Measurements from ENCODE around the gene CSF1R.
"Not testable (repeated sequence)": the region's sequence is repeated elsewhere in the genome, so short reads cannot be mapped to it uniquely, and the experiment has no call there.

The CSF1R gene

GRCh38 chr5:150103678-150104549 lies 17.6 kb upstream of the CSF1R start:
- DNase-seq (ENCODE audit: low read depth in 2 of 2): no peak

- no peak for DNase-seq (ENCODE audit: low read depth in 2 of 2)
These were observed 14.7 kb upstream of the CSF1R start for GRCh38 chr5:150101023-150101422.

- DNase-seq (ENCODE audit: low read depth in 2 of 2): no peak
These were observed 10.8 kb upstream of the CSF1R start for GRCh38 chr5:150097152-150097551.

GRCh38 chr5:150092159-150092787 lies 5.9 kb upstream of the CSF1R start:
- no peak for DNase-seq (ENCODE audit: low read depth in 2 of 2)

DNA sequence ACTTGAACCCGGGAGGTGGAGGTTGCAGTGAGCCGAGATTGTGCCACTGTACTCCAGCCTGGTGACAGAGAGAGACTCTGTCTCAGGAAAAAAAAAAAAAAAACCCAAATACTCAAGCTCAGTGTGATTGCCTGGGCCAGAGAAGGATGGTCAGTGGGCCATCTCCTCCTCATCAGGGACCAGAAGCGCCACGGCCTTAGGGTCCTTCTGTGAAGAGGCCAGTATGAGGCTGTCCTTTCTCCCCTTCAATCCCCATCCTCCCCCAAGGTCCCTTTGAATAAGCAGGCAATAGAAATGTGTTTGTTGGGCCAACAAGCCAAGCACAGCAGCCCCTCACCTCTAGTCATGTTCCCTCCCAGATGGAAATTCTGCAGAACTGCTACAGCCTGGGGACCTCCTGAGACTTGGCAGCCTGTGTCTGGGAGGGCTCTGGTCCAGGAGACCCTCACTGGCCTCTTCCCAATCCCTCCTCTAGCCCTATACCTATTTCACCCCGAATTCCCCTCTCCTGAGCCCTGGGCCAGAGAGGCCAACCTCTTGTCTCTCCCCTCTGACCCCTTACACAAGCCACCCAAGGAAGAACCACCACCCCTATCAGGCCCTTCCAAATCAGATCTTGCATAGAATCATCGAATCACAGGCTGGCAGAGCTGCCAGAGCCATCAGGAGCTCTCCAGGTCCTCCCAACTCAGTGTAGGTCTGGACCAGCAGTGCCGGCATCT lies 1.0 kb downstream of the CSF1R start:
- DNase-seq (ENCODE audit: low read depth in 2 of 2): no peak

DNA sequence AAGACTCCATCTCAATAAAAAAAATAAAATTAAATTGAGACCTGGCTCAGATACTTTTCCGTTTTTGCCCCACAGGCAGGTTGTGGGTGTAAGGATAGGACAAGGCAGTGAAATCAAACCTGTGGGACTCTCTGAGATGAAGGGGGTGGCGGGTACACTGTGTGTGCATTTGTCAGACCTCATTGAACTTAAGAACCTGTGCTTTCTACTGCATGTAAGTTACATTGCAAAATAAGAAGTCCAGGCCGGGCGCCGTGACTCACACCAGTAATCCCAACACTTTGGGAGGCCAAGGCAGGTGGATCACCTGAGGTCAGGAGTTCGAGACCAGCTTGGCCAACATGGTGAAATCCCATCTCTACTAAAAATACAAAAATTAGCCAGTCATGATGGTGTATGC lies 1.6 kb downstream of the CSF1R start:
- DNase-seq (ENCODE audit: low read depth in 2 of 2): not testable (repeated sequence)

GRCh38 chr5:150082889-150083288 lies 3.5 kb downstream of the CSF1R start:
- no peak for DNase-seq (ENCODE audit: low read depth in 2 of 2)

GRCh38 chr5:150082374-150082773 lies 4.0 kb downstream of the CSF1R start:
- DNase-seq (ENCODE audit: low read depth in 2 of 2): no peak

DNA sequence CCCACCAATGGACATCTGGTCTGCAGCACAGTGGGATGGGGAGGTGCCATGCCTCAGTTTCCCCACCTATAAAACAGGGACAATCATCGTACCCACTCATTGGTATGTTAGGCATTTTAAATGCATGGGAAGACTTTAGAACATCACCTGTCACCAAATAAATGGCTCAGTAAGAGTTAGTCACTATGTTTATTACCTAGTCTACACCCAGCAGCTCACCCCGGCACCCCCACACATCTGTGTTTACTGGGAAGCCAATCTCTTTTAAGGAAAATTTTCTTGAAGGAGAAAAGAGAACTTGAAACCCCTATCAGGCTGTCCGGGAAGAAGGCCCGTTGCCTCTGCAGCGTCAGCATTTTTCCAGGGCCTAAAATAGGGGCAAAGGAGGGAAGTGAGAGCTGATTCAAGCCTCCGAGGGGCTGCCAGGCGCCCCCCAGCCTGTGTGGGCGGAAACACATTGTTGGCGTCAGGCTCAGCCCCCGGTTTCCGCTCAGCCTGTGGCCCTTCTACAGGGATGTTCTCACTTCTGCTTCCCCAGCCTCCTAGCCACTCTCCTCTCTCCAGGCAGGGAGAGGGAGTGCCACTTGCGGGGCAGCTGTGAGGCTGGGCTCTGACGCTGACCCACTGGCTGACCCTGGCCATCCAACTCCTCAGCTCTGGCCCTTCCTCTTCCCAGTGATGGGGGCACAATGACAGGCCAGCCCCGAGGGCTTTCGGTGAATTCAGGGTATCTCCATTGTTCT lies 4.6 kb downstream of the CSF1R start:
- DNase-seq (ENCODE audit: low read depth in 2 of 2): no peak

GRCh38 chr5:150080696-150081435 lies 5.5 kb downstream of the CSF1R start:
- DNase-seq (ENCODE audit: low read depth in 2 of 2): no peak

DNA sequence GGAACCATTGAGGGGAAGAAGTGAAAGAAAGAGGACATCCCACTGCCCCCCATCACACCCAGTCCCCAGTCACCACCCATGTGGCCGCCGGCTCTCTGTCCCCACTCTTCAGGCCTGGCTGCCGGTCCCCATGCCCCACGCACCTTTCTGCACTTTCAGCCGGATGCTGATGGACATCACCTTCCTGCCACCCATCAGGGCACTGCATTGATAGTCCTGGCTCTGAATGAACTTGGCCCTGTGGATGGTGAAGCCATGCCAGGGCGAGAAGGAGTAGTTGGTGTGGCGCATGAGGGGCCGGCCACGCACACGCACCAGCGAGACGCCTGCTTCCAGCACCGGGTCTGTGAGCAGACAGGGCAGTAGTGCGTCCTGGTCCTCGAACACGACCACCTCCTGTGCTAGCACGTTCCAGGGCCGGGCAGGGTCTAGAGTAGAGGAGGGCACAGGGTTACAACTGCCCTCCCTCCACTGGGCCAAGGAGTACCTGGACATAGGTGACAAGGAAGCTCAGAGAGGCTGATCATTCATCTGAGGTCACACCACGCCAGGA lies 6.4 kb downstream of the CSF1R start:
- no peak for DNase-seq (ENCODE audit: low read depth in 2 of 2)

DNA sequence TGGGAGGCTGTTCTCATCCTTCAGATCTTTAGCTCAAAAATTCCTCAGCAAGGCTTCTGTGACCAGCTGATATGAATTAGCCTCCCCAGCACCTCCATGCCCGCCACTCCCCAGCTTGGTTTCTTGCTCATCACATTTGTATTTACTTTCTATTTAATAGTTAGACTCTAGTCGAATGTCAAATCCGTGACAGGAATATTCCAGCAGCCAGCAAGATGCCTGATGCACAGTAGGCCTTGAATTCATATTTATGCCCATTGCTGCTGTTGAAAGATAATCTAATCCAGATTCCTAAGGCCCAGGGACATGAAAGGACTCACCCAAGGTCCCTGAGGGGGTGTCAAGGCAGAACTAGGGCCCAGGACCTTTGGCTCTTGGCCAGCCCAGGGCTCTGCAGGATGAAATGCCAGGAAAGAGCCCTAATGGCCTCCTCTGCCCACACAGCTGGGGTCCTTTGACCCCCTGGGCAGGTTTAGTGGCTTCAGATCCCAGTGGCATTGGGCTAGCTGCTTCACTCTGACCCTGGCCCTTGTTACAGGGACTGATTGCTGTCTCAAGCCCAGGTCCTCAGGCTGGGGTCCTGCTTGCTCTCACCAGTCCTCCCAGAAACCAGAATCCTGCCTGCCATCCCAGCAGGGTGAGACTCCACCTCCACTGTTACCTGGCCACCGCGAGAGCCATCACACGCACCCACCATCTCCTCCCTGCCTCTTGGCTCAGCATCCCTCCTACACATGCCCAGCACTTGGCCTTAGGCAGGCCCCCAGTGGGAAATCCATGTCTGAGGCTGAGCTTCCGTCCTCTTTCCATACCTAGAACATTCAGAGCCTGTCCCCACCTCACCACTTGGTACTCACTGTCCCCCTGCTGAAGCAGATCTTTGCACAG lies 7.3 kb downstream of the CSF1R start:
- no peak for DNase-seq (ENCODE audit: low read depth in 2 of 2)

- no peak for DNase-seq (ENCODE audit: low read depth in 2 of 2)
These were observed 8.2 kb downstream of the CSF1R start for GRCh38 chr5:150077996-150078801.

GRCh38 chr5:150077060-150077459 lies 9.3 kb downstream of the CSF1R start:
- no peak for DNase-seq (ENCODE audit: low read depth in 2 of 2)

GRCh38 chr5:150075806-150076205 lies 10.5 kb downstream of the CSF1R start:
- no peak for DNase-seq (ENCODE audit: low read depth in 2 of 2)

- DNase-seq (ENCODE audit: low read depth in 2 of 2): no peak
These were observed 11.1 kb downstream of the CSF1R start for GRCh38 chr5:150075233-150075632.

GRCh38 chr5:150073677-150074076 lies 12.7 kb downstream of the CSF1R start:
- no peak for DNase-seq (ENCODE audit: low read depth in 2 of 2)

- DNase-seq (ENCODE audit: low read depth in 2 of 2): no peak
These were observed 13.2 kb downstream of the CSF1R start for GRCh38 chr5:150073086-150073625.

DNA sequence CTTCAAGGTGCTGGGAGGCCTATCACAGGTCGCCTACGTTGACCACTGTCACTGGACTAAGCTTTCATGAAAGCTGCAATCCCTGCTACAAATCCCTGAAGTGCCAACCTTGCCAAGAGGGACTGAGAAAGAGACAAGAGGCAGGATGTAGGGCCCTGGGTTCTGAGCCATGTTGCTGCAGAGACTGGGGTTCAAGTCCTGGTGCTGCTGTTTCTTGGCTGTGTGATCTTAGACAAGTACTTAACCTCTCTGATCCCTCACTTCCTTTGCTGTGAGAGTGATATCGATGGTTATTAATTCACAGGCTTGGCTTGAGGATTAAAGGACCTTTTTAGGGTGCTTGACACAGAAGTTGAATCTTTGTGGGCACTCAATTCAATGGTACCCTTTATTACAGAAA lies 15.5 kb downstream of the CSF1R start:
- no peak for DNase-seq (ENCODE audit: low read depth in 2 of 2)

Data from stimulated activated CD4-positive, alpha-beta T cell treated with anti-CD3 and anti-CD28 coated beads, Interleukin-1b, Interleukin-23, amount 100 ng/mL, for 1 hour (primary cell).